B cell (primary cell): ENCODE measurements around the gene RBM44.

Experiments used
- EZH2 ChIP-seq: IDR thresholded peaks from 2 replicates; pipeline ENCODE4 v1.6.1; 2012; ENCODE audit warnings: borderline replicate concordance, low read depth, mild to moderate bottlenecking, moderate library complexity, low read length; ENCODE audit not compliant: insufficient read depth, poor library complexity, severe bottlenecking
- TF ChIP-seq, protein P1 (sequence below): fragments of 200-600 bp; IDR thresholded peaks from one replicate; pipeline ENCODE4 v1.8.0; 2022; ENCODE audit warnings: antibody characterized with exemption, mild to moderate bottlenecking

DNA sequence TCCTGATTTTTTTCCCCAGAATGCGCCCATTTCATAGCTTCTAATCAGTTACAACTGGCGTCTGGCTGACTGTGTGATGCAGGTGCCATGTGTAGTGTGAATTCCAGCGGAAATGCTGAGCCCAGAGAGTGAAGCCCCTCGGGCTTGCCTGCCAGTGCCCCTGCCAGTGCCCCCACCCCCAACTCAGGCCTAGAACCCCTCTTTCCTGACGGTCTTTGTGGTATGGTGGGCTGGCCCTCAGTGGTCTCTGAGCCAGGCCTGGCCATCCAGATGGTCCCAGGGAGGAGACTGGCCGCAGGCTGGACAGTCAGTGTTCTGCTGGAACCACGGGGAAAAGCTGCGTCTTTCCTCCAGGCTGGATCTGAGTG lies 63.9 kb downstream of the RBM44 start:
- TF ChIP-seq, protein P1, sequence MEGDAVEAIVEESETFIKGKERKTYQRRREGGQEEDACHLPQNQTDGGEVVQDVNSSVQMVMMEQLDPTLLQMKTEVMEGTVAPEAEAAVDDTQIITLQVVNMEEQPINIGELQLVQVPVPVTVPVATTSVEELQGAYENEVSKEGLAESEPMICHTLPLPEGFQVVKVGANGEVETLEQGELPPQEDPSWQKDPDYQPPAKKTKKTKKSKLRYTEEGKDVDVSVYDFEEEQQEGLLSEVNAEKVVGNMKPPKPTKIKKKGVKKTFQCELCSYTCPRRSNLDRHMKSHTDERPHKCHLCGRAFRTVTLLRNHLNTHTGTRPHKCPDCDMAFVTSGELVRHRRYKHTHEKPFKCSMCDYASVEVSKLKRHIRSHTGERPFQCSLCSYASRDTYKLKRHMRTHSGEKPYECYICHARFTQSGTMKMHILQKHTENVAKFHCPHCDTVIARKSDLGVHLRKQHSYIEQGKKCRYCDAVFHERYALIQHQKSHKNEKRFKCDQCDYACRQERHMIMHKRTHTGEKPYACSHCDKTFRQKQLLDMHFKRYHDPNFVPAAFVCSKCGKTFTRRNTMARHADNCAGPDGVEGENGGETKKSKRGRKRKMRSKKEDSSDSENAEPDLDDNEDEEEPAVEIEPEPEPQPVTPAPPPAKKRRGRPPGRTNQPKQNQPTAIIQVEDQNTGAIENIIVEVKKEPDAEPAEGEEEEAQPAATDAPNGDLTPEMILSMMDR, result no peak
- no peak for TF ChIP-seq EZH2
